HepG2 (cell line): Measurements from ENCODE around the gene PLP1.

ENCODE experiments used
- POLR2A ChIP-seq, 2 experiments: IDR thresholded peaks; 2 replicates each; pipeline ENCODE4 v1.6.1; 2011; ENCODE audit warnings: low read depth in 2 of 2, low read length in 2 of 2, mild to moderate bottlenecking in 1 of 2, moderate library complexity in 1 of 2; ENCODE audit not compliant: insufficient read depth in 1 of 2
- ZNF354B ChIP-seq: sonication (generic); formaldehyde crosslinking; IDR thresholded peaks from 2 replicates; pipeline ENCODE4 v1.8.0; 2022; ENCODE audit warnings: mild to moderate bottlenecking, missing genetic modification reagents
- TF ChIP-seq, protein P1 (sequence below), 2 experiments: sonication (generic) in 1 of 2; formaldehyde crosslinking in 1 of 2; IDR thresholded peaks; 2 replicates each; pipeline versions ENCODE4 v1.4.0 to v1.6.1; 2016 to 2020; ENCODE audit warnings: borderline replicate concordance in 1 of 2, low read depth in 1 of 2, mild to moderate bottlenecking in 1 of 2, missing genetic modification reagents in 1 of 2
- TF ChIP-seq, protein P2 (sequence below): sonication (generic); formaldehyde crosslinking; IDR thresholded peaks from 2 replicates; pipeline ENCODE4 v1.9.0; 2021; ENCODE audit warnings: missing genetic modification reagents, mild to moderate bottlenecking, borderline replicate concordance
- TF ChIP-seq, protein P3 (sequence below): IDR thresholded peaks from 2 replicates; pipeline ENCODE4 v1.6.1; 2016; ENCODE audit warnings: missing compliant biosample characterization, missing genetic modification reagents, borderline replicate concordance
- TF ChIP-seq, protein P4 (sequence below): IDR thresholded peaks from 2 replicates; pipeline ENCODE4 v1.6.1; 2018; ENCODE audit warnings: missing genetic modification reagents, mild to moderate bottlenecking, missing compliant biosample characterization
- TF ChIP-seq, protein P5 (sequence below): sonication (generic); formaldehyde crosslinking; IDR thresholded peaks from 2 replicates; pipeline ENCODE4 v1.5.0; 2020; ENCODE audit warnings: mild to moderate bottlenecking, missing genetic modification reagents, moderate library complexity

DNA sequence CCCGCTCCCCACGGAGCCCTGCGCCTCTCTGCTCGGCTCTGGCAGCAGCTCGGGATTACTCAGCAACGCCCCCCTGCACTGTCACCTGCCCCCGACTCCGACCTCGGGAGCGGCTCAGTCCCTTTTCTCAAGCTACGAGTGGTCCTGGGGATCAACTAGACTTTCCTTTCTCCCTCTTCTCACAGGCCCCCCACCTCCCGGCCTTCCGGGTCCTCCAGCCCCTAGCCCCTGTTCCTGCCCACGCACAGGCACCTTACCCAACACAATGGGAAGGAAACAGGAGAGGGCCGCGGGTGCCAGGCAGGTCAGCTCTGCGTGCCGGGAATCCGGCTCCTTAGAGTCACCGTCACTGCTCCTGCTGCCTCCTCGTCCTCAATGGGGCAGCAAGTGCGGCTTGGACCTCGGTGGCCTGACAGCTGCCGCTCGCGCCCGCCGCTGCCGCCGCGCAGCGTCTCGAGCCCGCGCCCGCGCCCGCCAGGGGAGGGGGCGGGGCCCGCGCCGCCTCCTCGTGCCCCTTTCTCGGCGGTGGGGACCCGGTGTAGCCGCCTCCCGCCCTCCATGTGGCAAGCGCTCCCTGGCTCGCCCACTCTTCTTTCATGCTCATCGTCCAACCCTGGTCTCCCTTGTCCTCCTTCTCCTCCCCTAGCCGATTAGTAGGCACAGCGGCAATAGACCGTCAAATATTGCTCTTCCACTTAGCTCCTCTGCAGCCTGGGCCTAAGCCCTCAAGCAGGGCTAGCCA lies 55.3 kb downstream of the PLP1 start, which contains the start of gene RAB9B:
- TF ChIP-seq POLR2A (IDR thresholded peaks at IDR 0.05; ENCODE audit: insufficient read depth in 1 of 2, low read depth in 2 of 2, low read length in 2 of 2) (no peak), ZNF354B (CRISPR knock-in tag) (no peak)
- TF ChIP-seq, protein P1, sequence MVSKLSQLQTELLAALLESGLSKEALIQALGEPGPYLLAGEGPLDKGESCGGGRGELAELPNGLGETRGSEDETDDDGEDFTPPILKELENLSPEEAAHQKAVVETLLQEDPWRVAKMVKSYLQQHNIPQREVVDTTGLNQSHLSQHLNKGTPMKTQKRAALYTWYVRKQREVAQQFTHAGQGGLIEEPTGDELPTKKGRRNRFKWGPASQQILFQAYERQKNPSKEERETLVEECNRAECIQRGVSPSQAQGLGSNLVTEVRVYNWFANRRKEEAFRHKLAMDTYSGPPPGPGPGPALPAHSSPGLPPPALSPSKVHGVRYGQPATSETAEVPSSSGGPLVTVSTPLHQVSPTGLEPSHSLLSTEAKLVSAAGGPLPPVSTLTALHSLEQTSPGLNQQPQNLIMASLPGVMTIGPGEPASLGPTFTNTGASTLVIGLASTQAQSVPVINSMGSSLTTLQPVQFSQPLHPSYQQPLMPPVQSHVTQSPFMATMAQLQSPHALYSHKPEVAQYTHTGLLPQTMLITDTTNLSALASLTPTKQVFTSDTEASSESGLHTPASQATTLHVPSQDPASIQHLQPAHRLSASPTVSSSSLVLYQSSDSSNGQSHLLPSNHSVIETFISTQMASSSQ (IDR thresholded peaks at IDR 0.05; ENCODE audit: low read depth): no peak
- TF ChIP-seq, protein P1 (CRISPR knock-in tag; IDR thresholded peaks at IDR 0.05; ENCODE audit: borderline replicate concordance): no peak
- TF ChIP-seq, protein P2, sequence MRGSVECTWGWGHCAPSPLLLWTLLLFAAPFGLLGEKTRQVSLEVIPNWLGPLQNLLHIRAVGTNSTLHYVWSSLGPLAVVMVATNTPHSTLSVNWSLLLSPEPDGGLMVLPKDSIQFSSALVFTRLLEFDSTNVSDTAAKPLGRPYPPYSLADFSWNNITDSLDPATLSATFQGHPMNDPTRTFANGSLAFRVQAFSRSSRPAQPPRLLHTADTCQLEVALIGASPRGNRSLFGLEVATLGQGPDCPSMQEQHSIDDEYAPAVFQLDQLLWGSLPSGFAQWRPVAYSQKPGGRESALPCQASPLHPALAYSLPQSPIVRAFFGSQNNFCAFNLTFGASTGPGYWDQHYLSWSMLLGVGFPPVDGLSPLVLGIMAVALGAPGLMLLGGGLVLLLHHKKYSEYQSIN: no peak
- TF ChIP-seq, protein P3, sequence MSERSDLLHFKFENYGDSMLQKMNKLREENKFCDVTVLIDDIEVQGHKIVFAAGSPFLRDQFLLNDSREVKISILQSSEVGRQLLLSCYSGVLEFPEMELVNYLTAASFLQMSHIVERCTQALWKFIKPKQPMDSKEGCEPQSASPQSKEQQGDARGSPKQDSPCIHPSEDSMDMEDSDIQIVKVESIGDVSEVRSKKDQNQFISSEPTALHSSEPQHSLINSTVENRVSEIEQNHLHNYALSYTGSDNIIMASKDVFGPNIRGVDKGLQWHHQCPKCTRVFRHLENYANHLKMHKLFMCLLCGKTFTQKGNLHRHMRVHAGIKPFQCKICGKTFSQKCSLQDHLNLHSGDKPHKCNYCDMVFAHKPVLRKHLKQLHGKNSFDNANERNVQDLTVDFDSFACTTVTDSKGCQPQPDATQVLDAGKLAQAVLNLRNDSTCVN (CRISPR knock-in tag): no peak
- TF ChIP-seq, protein P4, sequence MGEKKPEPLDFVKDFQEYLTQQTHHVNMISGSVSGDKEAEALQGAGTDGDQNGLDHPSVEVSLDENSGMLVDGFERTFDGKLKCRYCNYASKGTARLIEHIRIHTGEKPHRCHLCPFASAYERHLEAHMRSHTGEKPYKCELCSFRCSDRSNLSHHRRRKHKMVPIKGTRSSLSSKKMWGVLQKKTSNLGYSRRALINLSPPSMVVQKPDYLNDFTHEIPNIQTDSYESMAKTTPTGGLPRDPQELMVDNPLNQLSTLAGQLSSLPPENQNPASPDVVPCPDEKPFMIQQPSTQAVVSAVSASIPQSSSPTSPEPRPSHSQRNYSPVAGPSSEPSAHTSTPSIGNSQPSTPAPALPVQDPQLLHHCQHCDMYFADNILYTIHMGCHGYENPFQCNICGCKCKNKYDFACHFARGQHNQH (CRISPR knock-in tag): no peak
- TF ChIP-seq, protein P5, sequence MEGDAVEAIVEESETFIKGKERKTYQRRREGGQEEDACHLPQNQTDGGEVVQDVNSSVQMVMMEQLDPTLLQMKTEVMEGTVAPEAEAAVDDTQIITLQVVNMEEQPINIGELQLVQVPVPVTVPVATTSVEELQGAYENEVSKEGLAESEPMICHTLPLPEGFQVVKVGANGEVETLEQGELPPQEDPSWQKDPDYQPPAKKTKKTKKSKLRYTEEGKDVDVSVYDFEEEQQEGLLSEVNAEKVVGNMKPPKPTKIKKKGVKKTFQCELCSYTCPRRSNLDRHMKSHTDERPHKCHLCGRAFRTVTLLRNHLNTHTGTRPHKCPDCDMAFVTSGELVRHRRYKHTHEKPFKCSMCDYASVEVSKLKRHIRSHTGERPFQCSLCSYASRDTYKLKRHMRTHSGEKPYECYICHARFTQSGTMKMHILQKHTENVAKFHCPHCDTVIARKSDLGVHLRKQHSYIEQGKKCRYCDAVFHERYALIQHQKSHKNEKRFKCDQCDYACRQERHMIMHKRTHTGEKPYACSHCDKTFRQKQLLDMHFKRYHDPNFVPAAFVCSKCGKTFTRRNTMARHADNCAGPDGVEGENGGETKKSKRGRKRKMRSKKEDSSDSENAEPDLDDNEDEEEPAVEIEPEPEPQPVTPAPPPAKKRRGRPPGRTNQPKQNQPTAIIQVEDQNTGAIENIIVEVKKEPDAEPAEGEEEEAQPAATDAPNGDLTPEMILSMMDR: no peak
